CD14-positive monocyte (primary cell): ENCODE results near the gene TTC7B. TPM values are rescaled to one million over a fixed set of nuclear protein-coding genes. Genes with fewer than 3 reads are reported as not detected.

Experiments used
- DNase-seq, 3 donors: peaks; one replicate each; pipeline ENCODE4 v3.0.0-alpha.2; 2011 to 2022
- H2AFZ ChIP-seq: 2 replicates; pipeline ENCODE4 v1.6.0; 2012; ENCODE audit warnings: mild to moderate bottlenecking, low read depth, low read length, inconsistent platforms; ENCODE audit not compliant: insufficient read depth, poor library complexity, severe bottlenecking
- H3K27ac ChIP-seq, 2 donors: 1 replicate in 1 of 2; 2 replicates in 1 of 2; pipeline ENCODE4 v1.5.1; 2012 to 2013; ENCODE audit warnings: low read length in 2 of 2, control low read depth in 1 of 2, inconsistent platforms in 1 of 2, low read depth in 1 of 2, mild to moderate bottlenecking in 1 of 2
- H3K27me3 ChIP-seq, 2 donors: one replicate each; pipeline versions ENCODE4 v1.6.0 to v1.6.1; 2011 to 2013; ENCODE audit warnings: low read length in 2 of 2; ENCODE audit not compliant: control insufficient read depth in 2 of 2, insufficient read depth in 2 of 2
- H3K36me3 ChIP-seq, 2 donors: replicated peaks in 1 of 2; 1 replicate in 1 of 2; 2 replicates in 1 of 2; pipeline versions ENCODE4 v1.5.1 to v1.6.1; 2012 to 2013; ENCODE audit warnings: low read length in 2 of 2, control low read depth in 1 of 2, inconsistent platforms in 1 of 2, mild to moderate bottlenecking in 1 of 2; ENCODE audit not compliant: insufficient read depth in 2 of 2, control insufficient read depth in 1 of 2
- H3K4me1 ChIP-seq, 2 donors: 1 replicate in 1 of 2; 2 replicates in 1 of 2; pipeline versions ENCODE4 v1.5.1 to v1.6.1; 2012 to 2013; ENCODE audit warnings: low read length in 2 of 2, control low read depth in 1 of 2, inconsistent platforms in 1 of 2, mild to moderate bottlenecking in 1 of 2, moderate library complexity in 1 of 2; ENCODE audit not compliant: insufficient read depth in 2 of 2, control insufficient read depth in 1 of 2
- H3K4me2 ChIP-seq: replicated peaks from 2 replicates; pipeline ENCODE3; 2012; ENCODE audit warnings: low read length, moderate library complexity, mild to moderate bottlenecking; ENCODE audit not compliant: poor library complexity, severe bottlenecking; ENCODE audit errors: extremely low read depth
- H3K4me3 ChIP-seq, 3 experiments: fragments of 200-600 bp in 1 of 3; sonication (generic) in 1 of 3; replicated peaks in 1 of 3; 1 replicate in 2 of 3; 2 replicates in 1 of 3; pipeline ENCODE4 v1.5.1; 2011 to 2013; ENCODE audit warnings: low read length in 3 of 3, mild to moderate bottlenecking in 3 of 3, control low read depth in 2 of 3, low read depth in 2 of 3, inconsistent platforms in 1 of 3, moderate library complexity in 1 of 3
- H3K79me2 ChIP-seq: 2 replicates; pipeline ENCODE4 v1.6.0; 2012; ENCODE audit warnings: mild to moderate bottlenecking, control low read depth, inconsistent platforms, low read length, moderate library complexity; ENCODE audit not compliant: insufficient read depth
- H3K9ac ChIP-seq: 2 replicates; pipeline ENCODE4 v1.6.0; 2017; ENCODE audit warnings: low read length, mild to moderate bottlenecking; ENCODE audit not compliant: insufficient read depth, poor library complexity, severe bottlenecking
- H3K9me3 ChIP-seq, 2 donors: replicated peaks in 1 of 2; 1 replicate in 1 of 2; 2 replicates in 1 of 2; pipeline versions ENCODE4 v1.5.1 to v1.6.1; 2012 to 2013; ENCODE audit warnings: low read length in 2 of 2, control low read depth in 1 of 2; ENCODE audit not compliant: control insufficient read depth in 1 of 2, insufficient read depth in 1 of 2
- H4K20me1 ChIP-seq: 2 replicates; pipeline ENCODE4 v1.6.0; 2012; ENCODE audit warnings: mild to moderate bottlenecking, low read length, control low read depth, moderate library complexity; ENCODE audit not compliant: insufficient read depth
- H3K27ac Mint-ChIP-seq, 7 donors: one replicate each; pipeline ENCODE4 v1.8.0; 2020; ENCODE audit warnings: mild to moderate bottlenecking in 7 of 7, mixed read lengths in 7 of 7, moderate library complexity in 6 of 7, inconsistent platforms in 2 of 7
- H3K27me3 Mint-ChIP-seq, 3 donors: one replicate each; pipeline ENCODE4 v1.8.0; 2021 to 2022; ENCODE audit warnings: low read depth in 3 of 3, mild to moderate bottlenecking in 3 of 3, mixed read lengths in 3 of 3, moderate library complexity in 3 of 3, inconsistent platforms in 1 of 3
- H3K36me3 Mint-ChIP-seq, 2 donors: one replicate each; pipeline ENCODE4 v1.8.0; 2020; ENCODE audit warnings: mixed read lengths in 2 of 2, inconsistent platforms in 1 of 2, mild to moderate bottlenecking in 1 of 2
- H3K4me1 Mint-ChIP-seq: one replicate; pipeline ENCODE4 v1.8.0; 2020; ENCODE audit warnings: mild to moderate bottlenecking, mixed read lengths
- H3K4me3 Mint-ChIP-seq, 2 donors: one replicate each; pipeline ENCODE4 v1.8.0; 2020; ENCODE audit warnings: mild to moderate bottlenecking in 2 of 2, mixed read lengths in 2 of 2, moderate library complexity in 1 of 2
- H3K9me3 Mint-ChIP-seq, 7 donors: one replicate each; pipeline ENCODE4 v1.8.0; 2020 to 2022; ENCODE audit warnings: mixed read lengths in 7 of 7, mild to moderate bottlenecking in 6 of 7, moderate library complexity in 6 of 7, inconsistent platforms in 2 of 7
- WGBS: methylation state at CpG from one replicate; pipeline ENCODE4 v1.1.5; 2013; ENCODE audit warnings: missing lambda C conversion rate; ENCODE audit not compliant: insufficient coverage; 5-methylcytosine and 5-hydroxymethylcytosine counted together
- intact Hi-C, 2 donors: fragments of 100-400 bp; cut with micrococcal nuclease; formaldehyde crosslinking; loops; one replicate each; pipeline versions ENCODE4 v1.15.0 to v1.15.1; 2023
- polyA plus RNA-seq, 3 donors: library from polyadenylated mRNA; depleted of rRNA in 1 of 3; unstranded in 2 of 3; stranded (reverse) in 1 of 3; fragments of 300-500 nt in 2 of 3; fragments of >200 nt in 1 of 3; fragmentation: Illumina TruSeq in 2 of 3; gene quantifications; 1 replicate in 2 of 3; 2 replicates in 1 of 3; pipeline ENCODE4 v1.2.3, GENCODE V29; 2012 to 2021
- TF ChIP-seq, protein P1 (sequence below): fragments of 200-600 bp; IDR thresholded peaks from one replicate; pipeline ENCODE4 v1.8.0; 2022; ENCODE audit warnings: antibody characterized with exemption, mild to moderate bottlenecking

Gene TTC7B
- polyA plus RNA-seq, 3 donors = 0.87 to 2.6 (median 1.2) TPM

- Histone ChIP-seq H3K4me2 (no peak overlapping the region), H2AFZ (no peak overlapping the region), H3K4me3 (no peak overlapping the region), H3K27me3 (no peaks in the 10 kb centered on the region), H3K79me2 (no peaks in the 10 kb centered on the region), H3K27ac (no peak overlapping the region), H3K4me1 (peaks cover 9% of the 10 kb centered on the region in 2 donors), H3K9ac (no peak overlapping the region), H3K9me3 (no peaks in the 10 kb centered on the region), H3K36me3 (no peaks in the 10 kb centered on the region), H4K20me1 (no peaks in the 10 kb centered on the region)
- Mint-ChIP-seq H3K36me3 (no peaks in the 10 kb centered on the region), H3K4me1 (peaks cover 10% of the 10 kb centered on the region), H3K27me3 (peaks cover 9 to 16% (median 10%) of the 10 kb centered on the region in 3 donors), H3K9me3 (peaks cover 0 to 2% (median 0%) of the 10 kb centered on the region in 7 donors), H3K4me3 (no peak overlapping the region), H3K27ac (no peak overlapping the region)
- TF ChIP-seq, protein P1, sequence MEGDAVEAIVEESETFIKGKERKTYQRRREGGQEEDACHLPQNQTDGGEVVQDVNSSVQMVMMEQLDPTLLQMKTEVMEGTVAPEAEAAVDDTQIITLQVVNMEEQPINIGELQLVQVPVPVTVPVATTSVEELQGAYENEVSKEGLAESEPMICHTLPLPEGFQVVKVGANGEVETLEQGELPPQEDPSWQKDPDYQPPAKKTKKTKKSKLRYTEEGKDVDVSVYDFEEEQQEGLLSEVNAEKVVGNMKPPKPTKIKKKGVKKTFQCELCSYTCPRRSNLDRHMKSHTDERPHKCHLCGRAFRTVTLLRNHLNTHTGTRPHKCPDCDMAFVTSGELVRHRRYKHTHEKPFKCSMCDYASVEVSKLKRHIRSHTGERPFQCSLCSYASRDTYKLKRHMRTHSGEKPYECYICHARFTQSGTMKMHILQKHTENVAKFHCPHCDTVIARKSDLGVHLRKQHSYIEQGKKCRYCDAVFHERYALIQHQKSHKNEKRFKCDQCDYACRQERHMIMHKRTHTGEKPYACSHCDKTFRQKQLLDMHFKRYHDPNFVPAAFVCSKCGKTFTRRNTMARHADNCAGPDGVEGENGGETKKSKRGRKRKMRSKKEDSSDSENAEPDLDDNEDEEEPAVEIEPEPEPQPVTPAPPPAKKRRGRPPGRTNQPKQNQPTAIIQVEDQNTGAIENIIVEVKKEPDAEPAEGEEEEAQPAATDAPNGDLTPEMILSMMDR = no peak
- DNase-seq = no peak
- intact Hi-C loops = no loop called here
These were observed 313.5 kb downstream of the TTC7B start for GRCh38 chr14:90502760-90503159.

DNA sequence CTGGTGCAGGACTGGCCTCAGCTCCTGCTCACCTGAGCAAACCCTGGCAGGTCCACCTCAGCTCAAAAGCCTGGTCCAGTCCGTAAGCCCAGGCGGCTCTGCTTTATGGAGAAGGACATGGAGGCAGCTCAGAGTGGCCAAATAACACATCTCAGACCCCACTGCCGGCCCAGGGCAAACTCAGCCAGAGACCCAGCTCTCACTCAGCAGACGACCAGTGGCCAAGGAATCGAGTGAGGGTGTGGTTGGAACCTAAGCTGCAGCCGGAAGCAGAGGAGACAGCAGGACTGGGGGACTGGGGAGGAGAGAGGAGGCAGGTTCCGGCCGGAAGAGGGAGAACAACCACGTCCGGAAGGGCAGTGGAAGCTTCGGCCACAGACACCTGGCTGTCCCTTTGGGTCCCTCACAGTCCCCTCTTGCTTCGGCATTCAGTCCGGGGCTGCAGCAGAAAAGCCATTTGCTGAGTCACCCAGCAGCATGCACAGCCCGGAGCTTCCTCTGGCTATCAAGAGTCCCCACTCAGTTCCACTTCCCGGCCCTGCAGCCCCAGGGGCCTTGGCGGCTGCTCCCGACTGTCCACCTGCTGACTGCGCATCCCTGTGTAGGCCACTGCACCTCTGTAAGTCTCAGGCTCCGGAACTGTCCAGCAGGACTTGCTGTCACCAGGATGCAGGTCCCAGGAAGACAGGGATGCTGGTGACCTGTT, 315.4 kb downstream of the TTC7B start:
- 2% methylated on average over 16 of the region's 19 CpGs for WGBS
- peak overlapping the region; percentile 36 for H3K9ac ChIP-seq
- no peaks in the 10 kb centered on the region for H3K9me3 Mint-ChIP-seq
- peak overlapping the region; percentile 73 for H2AFZ ChIP-seq
- peaks cover 10% of the 10 kb centered on the region for H3K4me1 Mint-ChIP-seq
- H3K27me3 ChIP-seq = no peaks in the 10 kb centered on the region
- no peaks in the 10 kb centered on the region for H3K9me3 ChIP-seq
- no peaks in the 10 kb centered on the region for H3K36me3 ChIP-seq
- intact Hi-C loops = no loop called here
- peak overlapping the region; percentile 11 to 59 (median 30) for H3K4me3 ChIP-seq
- no peaks in the 10 kb centered on the region for H3K36me3 Mint-ChIP-seq
- H3K4me1 ChIP-seq = peaks cover 9% of the 10 kb centered on the region in 2 donors
- TF ChIP-seq, protein P1 = no peak
- DNase-seq = peak; percentile 6 to 27 (median 19)
- H4K20me1 ChIP-seq = no peaks in the 10 kb centered on the region
- H3K27ac ChIP-seq = no peak overlapping the region
- no peaks in the 10 kb centered on the region for H3K79me2 ChIP-seq
- H3K4me3 Mint-ChIP-seq = peak overlapping the region; percentile 67 to 84
- peaks cover 5 to 12% (median 6%) of the 10 kb centered on the region in 3 donors for H3K27me3 Mint-ChIP-seq
- H3K27ac Mint-ChIP-seq = peak overlapping the region in 1 of 7 donors; percentile 26
- peak overlapping the region; percentile 57 for H3K4me2 ChIP-seq
